HCT116 (cell line): ENCODE measurements around the gene PRDM12. TPM values are rescaled to one million over a fixed set of nuclear protein-coding genes. Genes with fewer than 3 reads are reported as not detected.

Source experiments
- ATAC-seq: fragments of 200-7000 bp; cut with Tn5 transposase; 2 replicates; pipeline ENCODE4 v1.9.1; 2020; ENCODE audit warnings: mild to moderate bottlenecking, moderate library complexity
- BruUV-seq: library from RNA; stranded (reverse); fragments of 400-500 nt; replicated peaks from 2 replicates; lab custom pipeline; 2021; lab: Mats Ljungman, UMichigan
- CTCF ChIA-PET: fragments of 300-600 bp; sonication (Branson Sonifier 250); formaldehyde crosslinking; loops from one replicate; lab custom pipeline; 2021; ENCODE audit warnings: antibody characterized with exemption; lab: Charles Lee
- POLR2A ChIA-PET: fragments of 300-600, 350-600 bp; sonication (Branson Sonifier 250); formaldehyde crosslinking; loops from one replicate; lab custom pipeline; 2021; ENCODE audit warnings: antibody characterized with exemption; lab: Charles Lee
- RAD21 ChIA-PET, 2 experiments: fragments of 300-600 bp; sonication (Branson Sonifier 250); formaldehyde crosslinking; loops; one replicate each; lab custom pipeline; 2023; ENCODE audit warnings: low total read pairs in 2 of 2; ENCODE audit not compliant: uncharacterized antibody in 2 of 2, unreplicated experiment in 2 of 2, low non-redundant PET in 1 of 2; lab: Charles Lee
- DNase-seq: peaks from one replicate; pipeline ENCODE4 v3.0.0-alpha.2; 2010; ENCODE audit warnings: low read depth, low spot score
- H2AFZ ChIP-seq: fragments of 200-600 bp; shearing (Covaris generic), sonication (generic); 2 replicates; pipeline ENCODE4 v1.6.1; 2017; ENCODE audit warnings: low read depth, mixed run types, mixed read lengths, antibody characterized with exemption, low read length; ENCODE audit not compliant: poor library complexity, severe bottlenecking
- H3K27ac ChIP-seq: 2 replicates; pipeline ENCODE4 v1.5.1; 2012; ENCODE audit warnings: low read depth, low read length
- H3K27me3 ChIP-seq: fragments of 200-600 bp; sonication (generic); 2 replicates; pipeline ENCODE4 v1.6.1; 2016; ENCODE audit warnings: mixed run types, low read length, mixed read lengths; ENCODE audit not compliant: insufficient read depth
- H3K36me3 ChIP-seq, 2 experiments: fragments of 200-500 bp in 1 of 2; fragments of 200-600 bp in 1 of 2; sonication (Bioruptor generic) in 1 of 2; sonication (generic) in 1 of 2; 2 replicates each; pipeline versions ENCODE4 v1.5.1 to v1.6.1; 2014 to 2016; ENCODE audit warnings: low read length in 2 of 2, inconsistent platforms in 1 of 2, mixed read lengths in 1 of 2, mixed run types in 1 of 2; ENCODE audit not compliant: insufficient read depth in 2 of 2, control insufficient read depth in 1 of 2
- H3K4me1 ChIP-seq, 2 experiments: fragments of 200-600 bp in 1 of 2; sonication (generic) in 1 of 2; 2 replicates each; pipeline versions ENCODE4 v1.5.1 to v1.6.1; 2012 to 2017; ENCODE audit warnings: low read length in 2 of 2, inconsistent platforms in 1 of 2, mild to moderate bottlenecking in 1 of 2, mixed read lengths in 1 of 2, mixed run types in 1 of 2, moderate library complexity in 1 of 2; ENCODE audit not compliant: insufficient read depth in 2 of 2, control insufficient read depth in 1 of 2
- H3K4me2 ChIP-seq: fragments of 200-600 bp; sonication (generic); 2 replicates; pipeline ENCODE4 v1.6.1; 2017; ENCODE audit warnings: mixed run types, low read length, mixed read lengths
- H3K4me3 ChIP-seq, 2 experiments: fragments of 200-600 bp in 1 of 2; sonication (generic) in 1 of 2; replicated peaks in 1 of 2; 2 replicates each; pipeline ENCODE4 v1.5.1; 2011 to 2016; ENCODE audit warnings: low read length in 2 of 2, control low read depth in 1 of 2, low read depth in 1 of 2, mild to moderate bottlenecking in 1 of 2, mixed read lengths in 1 of 2, mixed run types in 1 of 2
- H3K79me2 ChIP-seq: fragments of 200-600 bp; sonication (generic); 2 replicates; pipeline ENCODE4 v1.6.1; 2017; ENCODE audit warnings: mild to moderate bottlenecking, mixed run types, low read length, moderate library complexity, mixed read lengths; ENCODE audit not compliant: insufficient read depth
- H3K9ac ChIP-seq: fragments of 200-600 bp; sonication (generic); 2 replicates; pipeline ENCODE4 v1.6.1; 2016; ENCODE audit warnings: low read length, mixed read lengths
- H3K9me2 ChIP-seq: fragments of 200-600 bp; sonication (generic), shearing (Covaris generic); 2 replicates; pipeline ENCODE4 v1.6.1; 2017; ENCODE audit warnings: mixed run types, mild to moderate bottlenecking, moderate library complexity; ENCODE audit not compliant: insufficient read depth
- H3K9me3 ChIP-seq, 2 experiments: fragments of 200-500 bp in 1 of 2; fragments of 200-600 bp in 1 of 2; sonication (Bioruptor generic) in 1 of 2; sonication (generic) in 1 of 2; 2 replicates each; pipeline ENCODE4 v1.6.1; 2014 to 2017; ENCODE audit warnings: low read length in 2 of 2, mixed read lengths in 2 of 2, inconsistent platforms in 1 of 2, low read depth in 1 of 2, mild to moderate bottlenecking in 1 of 2, mixed run types in 1 of 2, moderate library complexity in 1 of 2; ENCODE audit not compliant: control insufficient read depth in 1 of 2, insufficient read depth in 1 of 2
- H4K20me1 ChIP-seq: fragments of 200-600 bp; sonication (generic), shearing (Covaris generic); 2 replicates; pipeline ENCODE4 v1.6.1; 2017; ENCODE audit warnings: mixed run types, mild to moderate bottlenecking, moderate library complexity; ENCODE audit not compliant: insufficient read depth
- ATF3 ChIP-seq: IDR thresholded peaks from 2 replicates; pipeline ENCODE4 v1.6.1; 2012
- CBX3 ChIP-seq: IDR thresholded peaks from 2 replicates; pipeline ENCODE4 v1.6.1; 2012; ENCODE audit warnings: low read depth
- CEBPB ChIP-seq: IDR thresholded peaks from 2 replicates; pipeline ENCODE4 v1.6.1; 2012; ENCODE audit warnings: low read depth
- CTCF ChIP-seq, 3 experiments: fragments of 200-600 bp in 1 of 3; sonication (generic) in 1 of 3; IDR thresholded peaks in 2 of 3; conservative IDR thresholded peaks in 1 of 3; 2 replicates each; pipeline ENCODE4 v1.5.1; 2012 to 2017; ENCODE audit warnings: low read depth in 2 of 3, low read length in 2 of 3, antibody characterized with exemption in 1 of 3, borderline replicate concordance in 1 of 3, control low read depth in 1 of 3, mild to moderate bottlenecking in 1 of 3, mixed read lengths in 1 of 3, mixed run types in 1 of 3, moderate library complexity in 1 of 3; ENCODE audit not compliant: insufficient read depth in 1 of 3
- EGR1 ChIP-seq: IDR thresholded peaks from 2 replicates; pipeline ENCODE4 v1.6.1; 2012; ENCODE audit warnings: low read depth
- EZH2 ChIP-seq: fragments of 200-600 bp; sonication (generic); IDR thresholded peaks from 2 replicates; pipeline ENCODE4 v1.6.1; 2017; ENCODE audit warnings: antibody characterized with exemption, mixed run types
- EZH2phosphoT487 ChIP-seq: fragments of 200-600 bp; IDR thresholded peaks from 2 replicates; pipeline ENCODE4 v1.6.1; 2018; ENCODE audit warnings: antibody characterized with exemption, borderline replicate concordance
- FOSL1 ChIP-seq: IDR thresholded peaks from 2 replicates; pipeline ENCODE4 v1.6.1; 2012; ENCODE audit warnings: low read depth
- MAX ChIP-seq: IDR thresholded peaks from 2 replicates; pipeline ENCODE4 v1.6.1; 2012
- POLR2A ChIP-seq: IDR thresholded peaks from 2 replicates; pipeline ENCODE4 v1.7.0; 2011; ENCODE audit warnings: borderline replicate concordance; ENCODE audit not compliant: insufficient read depth, insufficient read length; ENCODE audit errors: extremely low read depth
- RAD21 ChIP-seq: IDR thresholded peaks from 2 replicates; pipeline ENCODE4 v1.6.1; 2012; ENCODE audit warnings: low read depth, mild to moderate bottlenecking
- REST ChIP-seq: IDR thresholded peaks from 2 replicates; pipeline ENCODE4 v1.6.1; 2012; ENCODE audit warnings: low read depth
- SIN3A ChIP-seq: IDR thresholded peaks from 2 replicates; pipeline ENCODE4 v1.6.1; 2012; ENCODE audit warnings: low read depth
- SP1 ChIP-seq: IDR thresholded peaks from 2 replicates; pipeline ENCODE4 v1.6.1; 2012; ENCODE audit warnings: low read depth
- TCF7L2 ChIP-seq: IDR thresholded peaks from 2 replicates; pipeline ENCODE4 v1.7.0; 2011; ENCODE audit warnings: borderline replicate concordance, inconsistent platforms; ENCODE audit not compliant: insufficient read depth, insufficient read length; ENCODE audit errors: extremely low read depth
- ZBTB33 ChIP-seq: IDR thresholded peaks from 2 replicates; pipeline ENCODE4 v1.6.1; 2011; ENCODE audit warnings: mild to moderate bottlenecking, low read length, moderate library complexity; ENCODE audit not compliant: insufficient replicate concordance; ENCODE audit errors: extremely low read depth
- ZFX ChIP-seq: fragments of 450-650 bp; IDR thresholded peaks from 2 replicates; pipeline ENCODE4 v1.6.1; 2017
- ZNF274 ChIP-seq: fragments of 200-500 bp; sonication (Bioruptor generic); IDR thresholded peaks from 2 replicates; pipeline ENCODE4 v1.6.1; 2014; ENCODE audit warnings: mild to moderate bottlenecking, low read depth, low read length, inconsistent platforms
- intact Hi-C: fragments of 100-400 bp; cut with micrococcal nuclease; formaldehyde crosslinking; loops from 2 replicates; pipeline ENCODE4 v1.10.0; 2022
- total RNA-seq: library from RNA; stranded (reverse); gene quantifications from one replicate; pipeline ENCODE4 v1.2.1, GENCODE V29; 2021; ENCODE audit not compliant: unreplicated experiment

PRDM12 gene
- total RNA-seq, 1 experiment from 2014 or later = 0.54 TPM

GRCh38 chr9:130651752-130652151, 12.6 kb upstream of the PRDM12 start:
- intact Hi-C loops = no loop called here
- CTCF ChIA-PET = no interaction called here
- no peak for ATAC-seq
- no peak overlapping the region for H3K4me2 ChIP-seq
- no TSS peak for BruUV-seq
- H3K36me3 ChIP-seq = no peaks in the 10 kb centered on the region
- no peaks in the 10 kb centered on the region for H3K79me2 ChIP-seq
- RAD21 ChIA-PET = no interaction called here
- TF ChIP-seq ZBTB33 (no peak), CEBPB (no peak), MAX (no peak), RAD21 (no peak), REST (no peak), ZNF274 (no peak), ATF3 (no peak), EZH2phosphoT487 (no peak), EZH2 (no peak), CBX3 (no peak), TCF7L2 (no peak), EGR1 (no peak), SIN3A (no peak), POLR2A (no peak), FOSL1 (no peak), CTCF (IDR thresholded peaks at IDR 0.05 in 2 of 3, conservative IDR thresholded peaks at IDR 0.05 in 1 of 3; ENCODE audit: borderline replicate concordance in 1 of 3, insufficient read depth in 1 of 3, low read depth in 2 of 3, low read length in 2 of 3) (no peak), ZFX (no peak), SP1 (no peak)
- TF ChIP-seq, all 23 proteins: peak for 0
- H3K9ac ChIP-seq = no peak overlapping the region
- no peak overlapping the region for H3K27ac ChIP-seq
- no peaks in the 10 kb centered on the region for H3K9me3 ChIP-seq
- no peaks in the 10 kb centered on the region for H3K9me2 ChIP-seq
- no peaks in the 10 kb centered on the region for H3K27me3 ChIP-seq
- no peaks in the 10 kb centered on the region for H4K20me1 ChIP-seq
- H2AFZ ChIP-seq = no peak overlapping the region
- POLR2A ChIA-PET = no interaction called here
- H3K4me1 ChIP-seq = no peaks in the 10 kb centered on the region
- DNase-seq = no peak
- H3K4me3 ChIP-seq = no peak overlapping the region
